Left cardiac atrium (tissue), 4 donors: ENCODE data around the gene EI24. TPM values are rescaled to one million over a fixed set of nuclear protein-coding genes. Genes with fewer than 3 reads are reported as not detected.
"Not testable (repeated sequence)": the region's sequence is repeated elsewhere in the genome, so short reads cannot be mapped to it uniquely, and the experiment has no call there.

Experiments used
- ATAC-seq, 2 donors: fragments of 200-7000 bp; cut with Tn5 transposase; one replicate each; pipeline ENCODE4 v1.9.1; 2020; ENCODE audit warnings: mild to moderate bottlenecking in 2 of 2, moderate library complexity in 2 of 2
- DNase-seq: peaks from one replicate; pipeline ENCODE4 v3.0.0-alpha.2; 2020
- intact Hi-C, 2 donors: fragments of 100-400 bp; cut with DNase I; formaldehyde crosslinking; loops; one replicate each; pipeline versions ENCODE4 v1.14.1 to v1.15.1; 2022 to 2023
- long read RNA-seq: library from polyadenylated mRNA; unstranded; transcript quantifications from one replicate; pipeline ENCODE4 v2.0.0, GENCODE V29; 2021
- total RNA-seq, 2 donors: library from RNA; stranded (reverse); fragmentation: NEBNext Ultra II Directional; extraction: Animal tissue kit (Norgen Biotek cat#: 25700); gene quantifications; one replicate each; pipeline ENCODE4 v1.2.1, GENCODE V29; 2021
- donor health status: DM: no; HTN: yes; CAD: no.
- donor health status: DM: no; HTN: yes; CAD: no; lungs with severe emphysema.
- donor health status: DM: yes; HTN: yes; CAD: no.
- donor health status: Dilated cardiomyopathy.

The EI24 gene
- total RNA-seq, result 10 to 100 TPM; 63.7 to 73.2 TPM
- long read RNA-seq, transcript EI24-201 (11 exons, 2,455 nt), result major isoform, 21 of 28 reads
- long read RNA-seq, partial matches to known transcripts, result 4 of 28 reads
- long read RNA-seq, other reads (novel, unspliced or antisense), result 3 of 28 reads

- peak; percentile 99 to 100 for ATAC-seq
- DNase-seq, result peak; percentile 96
- intact Hi-C loops, result no loop called here
Measured at GRCh38 chr11:125568970-125569914, at the start of gene EI24. Gene EI24 (plus strand): TSS chr11:125569477. CDS start chr11:125572528, 3,051 bp downstream.

DNA sequence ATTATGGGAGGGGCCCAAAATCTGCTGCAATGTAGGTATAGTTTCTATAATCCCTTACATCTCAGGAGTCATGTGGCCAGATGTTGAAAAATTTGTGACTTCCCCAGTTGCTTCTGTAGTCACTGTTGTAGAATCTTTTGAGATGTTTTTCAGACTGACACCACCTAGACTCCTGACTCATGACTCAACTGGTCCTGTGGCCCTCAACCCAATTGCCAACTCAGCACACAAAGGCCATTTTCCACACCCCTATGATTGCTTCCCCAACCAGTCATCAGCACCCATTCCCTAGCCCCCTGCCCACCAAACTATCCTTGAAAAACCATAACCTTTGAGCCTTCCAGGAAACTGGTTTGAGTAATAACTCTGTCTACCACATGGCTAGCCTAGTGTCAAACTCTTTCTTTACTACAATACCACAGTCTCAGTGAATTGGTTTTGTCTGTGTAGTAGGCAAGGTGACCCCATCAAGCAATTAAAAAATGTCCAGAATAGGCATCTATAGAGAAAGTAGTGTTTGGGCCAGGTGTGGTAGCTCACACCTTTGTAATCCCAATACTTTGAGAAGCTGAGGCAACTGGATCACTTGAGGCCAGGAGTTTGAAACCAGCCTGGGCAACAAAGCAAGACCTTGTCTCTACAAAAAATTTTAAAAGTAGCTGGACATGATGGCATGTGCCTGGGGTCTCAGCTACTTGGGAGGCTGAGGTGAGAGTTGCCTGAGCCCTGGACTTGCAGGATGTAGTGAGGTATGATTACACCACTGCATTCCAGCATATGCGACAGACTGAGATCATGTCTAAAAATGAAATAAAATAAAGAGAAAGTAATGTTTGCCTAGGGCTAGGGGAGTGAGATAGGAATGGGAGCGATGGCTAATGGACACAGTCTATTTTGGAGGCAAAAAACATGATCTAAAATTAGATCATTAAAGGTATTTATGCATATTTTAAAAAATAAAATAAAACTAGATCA lies 49.1 kb upstream of the EI24 start:
- ATAC-seq, result no peak
- no peak for DNase-seq
- intact Hi-C loops, result no loop called here

GRCh38 chr11:125525303-125525702 lies 44.0 kb upstream of the EI24 start:
- DNase-seq, result no peak
- intact Hi-C loops, result no loop called here
- no peak for ATAC-seq

- ATAC-seq (no peak), DNase-seq (no peak)
- intact Hi-C loops, result no loop called here
Measured at GRCh38 chr11:125532668-125533067, 36.6 kb upstream of the EI24 start.

DNA sequence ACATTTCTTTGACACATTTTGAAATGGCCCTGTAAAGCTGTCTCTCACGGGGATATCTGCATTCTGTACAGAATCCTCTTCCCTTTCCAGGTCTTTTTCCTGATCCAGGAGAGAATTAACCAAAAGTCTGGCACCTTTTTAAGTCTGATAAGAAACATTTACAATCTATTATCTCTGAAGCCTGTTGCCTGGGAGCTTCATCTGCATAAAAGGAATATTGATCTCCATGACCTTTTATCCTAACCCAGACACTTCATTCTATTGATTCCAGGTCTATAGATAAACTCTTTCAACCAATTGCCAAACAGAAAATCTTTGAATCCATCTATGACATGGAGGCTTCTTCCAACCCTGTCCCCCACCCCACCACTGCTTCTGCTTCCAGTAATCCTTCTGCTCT lies 33.7 kb upstream of the EI24 start:
- intact Hi-C loops, result no loop called here

GRCh38 chr11:125536834-125537233 lies 32.4 kb upstream of the EI24 start:
- intact Hi-C loops, DNase-seq, ATAC-seq: not testable (repeated sequence)

More for the DNA sequence above, 33.7 kb upstream of the EI24 start:
- ATAC-seq (no peak), DNase-seq (no peak)

DNA sequence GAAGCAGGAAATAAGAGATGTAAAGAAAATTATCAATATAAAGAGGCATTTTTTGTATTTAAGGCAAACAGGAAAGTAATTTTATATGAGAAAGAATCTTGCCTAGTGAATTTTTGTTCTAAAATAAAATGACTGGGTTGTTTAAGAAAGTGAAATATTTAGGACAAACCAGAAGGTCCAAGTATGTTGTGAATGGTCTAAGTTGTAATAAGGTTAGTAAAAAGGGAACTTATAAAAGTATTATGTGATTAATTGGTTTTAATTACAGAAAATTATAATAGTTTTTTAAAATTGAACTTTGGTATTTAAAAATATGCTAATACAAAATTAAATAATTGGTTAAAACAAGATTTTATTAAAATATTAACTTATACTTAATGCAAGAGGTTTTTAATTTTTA lies 26.6 kb upstream of the EI24 start:
- ATAC-seq (no peak), DNase-seq (no peak)
- intact Hi-C loops, result no loop called here

DNA sequence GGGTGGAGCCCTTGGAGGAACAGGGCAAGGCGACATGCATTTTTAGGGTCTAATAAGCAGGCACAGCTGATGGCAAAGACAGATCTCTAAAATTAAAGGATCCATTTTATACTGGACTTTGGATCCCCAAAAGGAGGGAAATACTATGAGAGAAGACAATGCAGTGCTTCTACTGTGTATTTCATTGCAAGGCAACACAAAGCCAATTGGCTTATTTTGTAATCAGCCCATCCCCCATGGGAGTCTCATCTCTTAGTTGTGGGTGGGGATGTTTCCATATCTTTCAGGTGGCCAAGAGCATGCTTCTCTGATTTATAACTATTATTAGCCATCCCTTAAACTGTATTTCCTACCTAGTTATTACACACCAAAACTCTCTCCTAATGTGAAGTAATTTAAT lies 18.5 kb upstream of the EI24 start:
- intact Hi-C loops, result no loop called here
- no peak for DNase-seq
- no peak for ATAC-seq

DNA sequence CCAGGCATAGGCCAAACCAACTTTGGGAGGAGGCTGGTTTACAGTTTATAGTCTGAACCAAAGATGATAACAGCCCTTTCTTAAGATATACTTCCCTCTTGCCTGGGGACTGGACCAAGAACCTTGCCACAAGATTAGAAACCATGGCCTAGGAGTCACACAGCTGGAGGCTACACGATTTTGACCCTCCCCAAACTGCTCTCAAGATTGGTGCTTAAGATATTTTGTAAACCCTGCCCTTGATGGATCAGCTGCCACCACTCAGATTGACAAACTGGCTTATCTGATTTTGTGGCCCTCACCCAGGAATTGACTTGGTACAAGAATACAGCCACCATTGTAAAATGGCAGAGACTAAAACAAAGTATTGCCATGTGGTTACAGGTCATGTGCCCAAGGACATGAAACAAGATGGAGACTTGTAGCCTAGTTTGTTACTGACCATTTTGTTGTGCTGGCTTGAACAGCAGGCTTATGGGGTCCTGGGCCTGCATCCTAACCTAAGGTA lies 17.4 kb upstream of the EI24 start:
- no peak for DNase-seq
- intact Hi-C loops, result no loop called here
- no peak for ATAC-seq

DNA sequence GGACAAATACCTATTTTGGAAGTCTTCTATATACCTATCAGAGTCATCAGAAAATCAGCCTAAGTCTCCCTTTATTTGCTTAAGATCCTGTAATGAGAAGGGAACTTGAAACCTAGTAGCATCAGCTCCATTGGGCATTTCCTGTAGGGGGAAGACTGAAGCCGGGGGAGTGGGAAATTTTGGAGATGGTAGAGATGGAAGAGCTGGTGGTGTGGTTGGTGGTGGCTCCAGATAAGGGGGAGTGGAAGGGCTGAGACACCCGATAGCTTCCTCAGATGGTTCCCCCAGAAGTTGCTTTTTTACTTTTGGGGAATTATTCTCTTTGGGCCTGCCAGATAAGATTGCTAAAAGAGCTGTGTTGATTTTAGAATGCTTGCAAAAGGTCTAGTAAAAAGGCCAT lies 16.4 kb upstream of the EI24 start:
- intact Hi-C loops, result no loop called here
- ATAC-seq, result no peak

GRCh38 chr11:125553357-125553756 lies 15.9 kb upstream of the EI24 start:
- no peak for ATAC-seq
- intact Hi-C loops, result no loop called here
- DNase-seq, result no peak

More for the DNA sequence above, 16.4 kb upstream of the EI24 start:
- DNase-seq, result no peak

- no peak for DNase-seq
- intact Hi-C loops, result no loop called here
- ATAC-seq, result no peak
Measured at GRCh38 chr11:125554038-125554437, 15.2 kb upstream of the EI24 start.

GRCh38 chr11:125559888-125560287 lies 9.4 kb upstream of the EI24 start:
- ATAC-seq, result no peak
- no peak for DNase-seq
- intact Hi-C loops, result no loop called here

DNA sequence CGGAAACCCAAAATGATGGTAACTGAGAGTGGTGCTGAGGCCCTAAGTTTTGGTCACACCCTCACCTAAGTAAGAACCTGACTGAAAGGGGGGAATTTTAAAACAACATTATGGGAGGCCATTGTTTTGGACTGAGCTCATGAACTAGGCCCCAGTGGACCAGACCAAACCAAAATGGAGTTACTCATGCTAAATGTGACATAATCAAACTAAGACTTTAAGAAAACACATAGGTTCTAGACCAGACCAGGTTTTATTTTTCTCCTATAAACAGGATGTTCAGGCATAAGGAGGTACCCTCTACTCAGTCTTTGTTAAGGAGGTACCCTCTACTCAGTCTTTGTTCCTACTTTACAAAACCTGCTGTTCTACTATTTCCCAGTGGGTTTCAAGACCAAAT lies 7.4 kb upstream of the EI24 start:
- DNase-seq (no peak), ATAC-seq (no peak)
- intact Hi-C loops, result no loop called here

DNA sequence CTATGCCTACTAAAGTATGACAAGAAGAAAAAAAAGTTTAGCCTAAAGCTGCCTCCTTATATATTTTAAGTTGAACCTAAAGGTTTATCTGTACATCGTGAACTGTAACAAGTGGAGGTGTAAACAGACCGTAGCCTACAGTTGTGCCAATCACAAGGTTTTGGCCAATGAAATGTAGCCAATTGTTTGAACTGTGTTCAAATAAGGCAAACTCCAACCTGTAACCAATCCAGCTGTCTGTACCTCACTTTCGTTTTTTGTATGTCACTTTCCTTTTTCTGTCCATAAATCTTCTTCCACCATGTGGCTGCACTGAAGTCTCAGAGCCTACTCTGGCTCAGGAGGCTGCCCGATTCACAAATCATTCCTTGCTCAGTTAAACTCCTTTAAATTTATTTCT lies 6.8 kb upstream of the EI24 start:
- DNase-seq (no peak), ATAC-seq (no peak)
- intact Hi-C loops, result no loop called here

- intact Hi-C loops, result no loop called here
- ATAC-seq (no peak), DNase-seq (no peak)
Measured at GRCh38 chr11:125564357-125564756, 4.9 kb upstream of the EI24 start.

GRCh38 chr11:125566235-125566634 lies 3.0 kb upstream of the EI24 start:
- no peak for DNase-seq
- ATAC-seq, result no peak
- intact Hi-C loops, result no loop called here

DNA sequence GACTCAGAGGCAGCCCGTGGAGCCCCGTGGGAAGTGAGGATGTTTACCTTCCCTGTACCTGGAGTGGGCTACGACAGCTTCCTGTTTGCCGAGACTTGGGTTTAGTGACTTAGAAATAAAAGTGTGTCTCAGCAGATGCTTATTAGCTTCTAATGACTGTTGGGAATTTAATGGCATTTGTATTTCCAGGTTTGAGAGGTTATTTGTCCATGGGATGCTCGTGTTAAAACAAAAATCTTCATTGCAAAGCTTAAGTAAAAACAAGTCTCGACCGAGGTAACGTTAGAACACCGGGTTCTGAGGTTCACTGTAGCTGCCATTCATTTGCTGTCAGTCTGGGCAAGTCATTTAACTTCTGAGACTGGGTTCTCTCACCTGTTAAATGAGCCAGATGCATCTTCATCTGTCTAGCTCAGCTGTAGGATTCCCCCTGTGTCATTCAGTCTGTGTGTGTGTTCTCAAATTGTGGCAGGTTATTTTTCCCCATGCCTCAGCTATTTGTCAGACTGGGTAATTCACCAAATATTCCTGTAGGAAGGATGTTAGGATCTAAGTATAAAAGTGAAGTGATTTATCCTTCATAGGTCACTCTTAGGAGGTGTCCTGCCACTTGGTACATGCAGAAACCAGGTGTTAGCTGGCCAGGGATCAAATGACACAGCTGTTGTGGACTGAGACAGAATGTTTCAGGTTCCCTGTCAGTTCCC lies 791 bp downstream of the EI24 start:
- ATAC-seq (no peak), DNase-seq (no peak)
- intact Hi-C loops, result loop anchor here (5.0 to 10.0 kb wide), 2 partner anchors 42 to 55 kb away; partner anchors contain the start of gene CHEK1 (in 1 of the 2)

DNA sequence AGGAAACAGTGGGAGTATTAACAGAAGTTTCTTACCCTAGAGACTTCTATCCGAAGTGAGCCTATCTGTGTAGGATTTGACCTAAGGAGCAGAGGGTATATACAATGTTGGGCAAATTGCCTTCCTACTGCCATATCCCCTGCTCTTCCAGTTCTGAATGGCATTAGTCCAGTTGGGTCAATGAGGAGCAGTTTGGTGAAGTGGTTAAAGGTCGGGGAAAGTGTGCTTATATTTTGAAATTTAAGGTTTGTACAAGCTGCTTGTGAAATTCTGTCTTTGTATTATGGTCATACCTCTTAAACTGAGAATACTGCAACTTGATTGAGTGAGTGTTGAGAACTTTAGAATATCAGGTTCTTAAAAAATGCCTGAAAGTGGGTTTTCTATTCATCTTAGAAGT lies 1.7 kb downstream of the EI24 start:
- ATAC-seq (no peak), DNase-seq (no peak)
- intact Hi-C loops, result loop anchor here (5.0 to 10.0 kb wide), 2 partner anchors 41 to 54 kb away; partner anchors contain the start of gene CHEK1 (in 1 of the 2)
